H1 (cell line): ENCODE measurements around the gene HMCN2. TPM values are rescaled to one million over a fixed set of nuclear protein-coding genes. Genes with fewer than 3 reads are reported as not detected.

Experiments
- CTCF ChIA-PET: fragments of 300-600 bp; sonication (Branson Sonifier 250); formaldehyde crosslinking; loops from one replicate; lab custom pipeline; 2021; ENCODE audit not compliant: partially characterized antibody; lab: Charles Lee
- POLR2A ChIA-PET: fragments of 300-600 bp; sonication (Branson Sonifier 250); formaldehyde crosslinking; loops from one replicate; lab custom pipeline; 2021; ENCODE audit warnings: inconsistent platforms; ENCODE audit not compliant: partially characterized antibody; lab: Charles Lee
- DNase-seq, 2 experiments: peaks; one replicate each; pipeline versions ENCODE4 v3.0.0 to v3.0.0-alpha.2; 2010 to 2022; ENCODE audit warnings: low spot score in 2 of 2, low read depth in 1 of 2, mixed read lengths in 1 of 2
- FAIRE-seq: peaks from 2 replicates; lab custom pipeline; 2011; peaks lifted over from hg19 to GRCh38; lab: Jason Lieb, UNC
- H2AFZ ChIP-seq: 2 replicates; pipeline ENCODE4 v1.8.1; 2012; ENCODE audit warnings: low read length, inconsistent platforms
- H2AK5ac ChIP-seq: 2 replicates; pipeline ENCODE4 v1.6.1; 2013; ENCODE audit warnings: low read depth, low read length
- H2BK120ac ChIP-seq: replicated peaks from 2 replicates; pipeline ENCODE3; 2013; ENCODE audit warnings: low read depth, low read length, inconsistent platforms
- H2BK12ac ChIP-seq: 2 replicates; pipeline ENCODE4 v1.6.1; 2013; ENCODE audit warnings: low read depth, low read length
- H2BK15ac ChIP-seq: 2 replicates; pipeline ENCODE4 v1.6.1; 2013; ENCODE audit warnings: low read length
- H2BK20ac ChIP-seq: 2 replicates; pipeline ENCODE4 v1.6.1; 2013; ENCODE audit warnings: low read length
- H2BK5ac ChIP-seq: 2 replicates; pipeline ENCODE4 v1.6.1; 2013; ENCODE audit warnings: low read depth, low read length
- H3K14ac ChIP-seq: 2 replicates; pipeline ENCODE4 v1.6.1; 2013; ENCODE audit warnings: inconsistent platforms; ENCODE audit not compliant: insufficient read length
- H3K18ac ChIP-seq: 2 replicates; pipeline ENCODE4 v1.6.1; 2013; ENCODE audit warnings: low read length; ENCODE audit errors: extremely low read depth
- H3K23ac ChIP-seq: 2 replicates; pipeline ENCODE4 v1.6.1; 2013; ENCODE audit warnings: inconsistent platforms; ENCODE audit not compliant: insufficient read length
- H3K23me2 ChIP-seq: 2 replicates; pipeline ENCODE4 v1.6.1; 2013; ENCODE audit warnings: low read depth, low read length
- H3K27ac ChIP-seq: 2 replicates; pipeline ENCODE4 v1.6.1; 2011; ENCODE audit warnings: low read depth, low read length, inconsistent platforms
- H3K27me3 ChIP-seq, 4 experiments: replicated peaks in 1 of 4; 1 replicate in 1 of 4; 2 replicates in 3 of 4; pipeline versions ENCODE4 v1.6.1 to v1.8.1; 2011 to 2013; ENCODE audit warnings: low read length in 3 of 4, mild to moderate bottlenecking in 3 of 4, inconsistent platforms in 2 of 4, mixed read lengths in 2 of 4, moderate library complexity in 1 of 4; ENCODE audit not compliant: control insufficient read depth in 3 of 4, insufficient read depth in 3 of 4; ENCODE audit errors: extremely low read depth in 1 of 4
- H3K36me3 ChIP-seq, 4 experiments: 2 replicates each; pipeline versions ENCODE4 v1.6.1 to v1.8.1; 2011 to 2013; ENCODE audit warnings: mild to moderate bottlenecking in 4 of 4, low read length in 3 of 4, moderate library complexity in 2 of 4, control low read depth in 1 of 4, inconsistent platforms in 1 of 4; ENCODE audit not compliant: insufficient read depth in 4 of 4, control insufficient read depth in 2 of 4
- H3K4ac ChIP-seq: replicated peaks from 2 replicates; pipeline ENCODE3; 2013; ENCODE audit warnings: low read length, low read depth, mixed read lengths, inconsistent platforms; ENCODE audit not compliant: insufficient read length
- H3K4me1 ChIP-seq, 4 experiments: replicated peaks in 1 of 4; 1 replicate in 1 of 4; 2 replicates in 3 of 4; pipeline versions ENCODE4 v1.6.1 to v1.8.1; 2011 to 2013; ENCODE audit warnings: low read length in 3 of 4, inconsistent platforms in 2 of 4, mixed read lengths in 1 of 4; ENCODE audit not compliant: insufficient read depth in 4 of 4, control insufficient read depth in 3 of 4
- H3K4me2 ChIP-seq, 2 experiments: 2 replicates each; pipeline versions ENCODE4 v1.6.1 to v1.8.1; 2011 to 2013; ENCODE audit warnings: low read depth in 2 of 2, low read length in 2 of 2, control low read depth in 1 of 2, inconsistent platforms in 1 of 2, mild to moderate bottlenecking in 1 of 2; ENCODE audit not compliant: insufficient read depth in 1 of 2
- H3K4me3 ChIP-seq, 4 experiments: fragments of 200-600, 300-600 bp in 1 of 4; sonication (generic), shearing (Covaris generic), sonication (Bioruptor Twin) in 1 of 4; 2 replicates each; pipeline versions ENCODE4 v1.5.1 to v1.8.1; 2011 to 2016; ENCODE audit warnings: low read length in 4 of 4, low read depth in 3 of 4, control low read depth in 2 of 4, inconsistent platforms in 2 of 4, mild to moderate bottlenecking in 2 of 4, mixed read lengths in 1 of 4, moderate library complexity in 1 of 4; ENCODE audit not compliant: insufficient read depth in 2 of 4; ENCODE audit errors: extremely low read depth in 1 of 4
- H3K56ac ChIP-seq: replicated peaks from 2 replicates; pipeline ENCODE3; 2013; ENCODE audit warnings: low read depth, mild to moderate bottlenecking, mixed read lengths, low read length, inconsistent platforms; ENCODE audit not compliant: insufficient read length
- H3K79me1 ChIP-seq: 2 replicates; pipeline ENCODE4 v1.6.1; 2013; ENCODE audit warnings: low read depth, low read length, control low read depth
- H3K79me2 ChIP-seq, 2 experiments: 2 replicates each; pipeline versions ENCODE4 v1.6.1 to v1.8.1; 2012 to 2013; ENCODE audit warnings: low read length in 2 of 2, mild to moderate bottlenecking in 2 of 2, inconsistent platforms in 1 of 2; ENCODE audit not compliant: insufficient read depth in 2 of 2, control insufficient read depth in 1 of 2
- H3K9ac ChIP-seq, 4 experiments: replicated peaks in 1 of 4; 1 replicate in 1 of 4; 2 replicates in 3 of 4; pipeline versions ENCODE4 v1.6.1 to v1.8.1; 2011 to 2013; ENCODE audit warnings: low read depth in 3 of 4, low read length in 3 of 4, control low read depth in 2 of 4, mild to moderate bottlenecking in 2 of 4, moderate library complexity in 2 of 4, inconsistent platforms in 1 of 4; ENCODE audit errors: extremely low read depth in 1 of 4
- H3K9me3 ChIP-seq, 2 experiments: 2 replicates each; pipeline versions ENCODE4 v1.6.1 to v1.8.1; 2012 to 2013; ENCODE audit warnings: mild to moderate bottlenecking in 2 of 2, moderate library complexity in 2 of 2, control low read depth in 1 of 2, inconsistent platforms in 1 of 2, low read depth in 1 of 2, low read length in 1 of 2, mixed read lengths in 1 of 2; ENCODE audit not compliant: insufficient read depth in 2 of 2
- H4K20me1 ChIP-seq, 2 experiments: replicated peaks in 1 of 2; 2 replicates each; pipeline versions ENCODE3 to v1.8.1; 2011 to 2013; ENCODE audit warnings: inconsistent platforms in 2 of 2, low read length in 2 of 2, mild to moderate bottlenecking in 1 of 2; ENCODE audit not compliant: insufficient read depth in 2 of 2, control insufficient read depth in 1 of 2
- H4K5ac ChIP-seq: 2 replicates; pipeline ENCODE4 v1.6.1; 2013; ENCODE audit warnings: low read length, low read depth, mixed read lengths, inconsistent platforms; ENCODE audit not compliant: insufficient read length
- H4K8ac ChIP-seq: 2 replicates; pipeline ENCODE4 v1.8.0; 2013; ENCODE audit warnings: mild to moderate bottlenecking, moderate library complexity, low read length, inconsistent platforms; ENCODE audit not compliant: insufficient read depth; ENCODE audit errors: extremely low read depth
- H4K91ac ChIP-seq: replicated peaks from 2 replicates; pipeline ENCODE3; 2013; ENCODE audit warnings: low read length, mixed read lengths, inconsistent platforms; ENCODE audit not compliant: insufficient read length
- CBX8 ChIP-seq: fragments of 300-800, 300-1000 bp; sonication (generic); IDR thresholded peaks from 2 replicates; pipeline ENCODE4 v1.7.1; 2016; ENCODE audit warnings: low read depth, low read length, borderline replicate concordance
- JUND ChIP-seq: IDR thresholded peaks from 2 replicates; pipeline ENCODE4 v1.6.1; 2011; ENCODE audit warnings: mild to moderate bottlenecking, improper control_type of control experiment, low read length
- KDM1A ChIP-seq: fragments of 200-600, 300-600 bp; sonication (generic); IDR thresholded peaks from 2 replicates; pipeline ENCODE4 v1.7.1; 2016; ENCODE audit warnings: mild to moderate bottlenecking, low read length, borderline replicate concordance
- WGBS, 2 experiments: shearing (Covaris generic) in 1 of 2; methylation state at CpG; one replicate each; pipeline versions ENCODE4 v1.1.6 to v1.1.7; 2013 to 2015; ENCODE audit warnings: low lambda C conversion rate in 2 of 2, mixed read lengths in 2 of 2, inconsistent platforms in 1 of 2, low coverage in 1 of 2, missing lambda C conversion rate in 1 of 2; ENCODE audit not compliant: insufficient replicate concordance in 2 of 2, insufficient coverage in 1 of 2, insufficient read length in 1 of 2; ENCODE audit errors: extremely low coverage in 1 of 2, missing lambda C conversion rate in 1 of 2; 5-methylcytosine and 5-hydroxymethylcytosine counted together
- polyA plus RNA-seq, 7 experiments: library from polyadenylated mRNA; depleted of rRNA in 3 of 7; stranded (reverse) in 5 of 7; unstranded in 2 of 7; fragments of >200 nt in 5 of 7; fragments of 200-250 nt in 2 of 7; gene quantifications; 1 replicate in 5 of 7; 2 replicates in 1 of 7; 4 replicates in 1 of 7; pipeline versions ENCODE4 v1.2.1 to v1.2.3, GENCODE V29; 2011 to 2013; ENCODE audit warnings: missing spikeins in 2 of 7, mixed read lengths in 2 of 7
- total RNA-seq: library from RNA; stranded (reverse); fragmentation: NEBNext Ultra II Directional; extraction: Animal tissue kit (Norgen Biotek cat#: 25700); gene quantifications from 2 replicates; pipeline ENCODE4 v1.2.1, GENCODE V29; 2021

HMCN2 gene
- total and polyA plus RNA-seq, 2 of the 8 experiments (the other 6 are each of a cell fraction or from before 2014, with no cell fraction given) = 5.0 to 9.1 TPM

DNA sequence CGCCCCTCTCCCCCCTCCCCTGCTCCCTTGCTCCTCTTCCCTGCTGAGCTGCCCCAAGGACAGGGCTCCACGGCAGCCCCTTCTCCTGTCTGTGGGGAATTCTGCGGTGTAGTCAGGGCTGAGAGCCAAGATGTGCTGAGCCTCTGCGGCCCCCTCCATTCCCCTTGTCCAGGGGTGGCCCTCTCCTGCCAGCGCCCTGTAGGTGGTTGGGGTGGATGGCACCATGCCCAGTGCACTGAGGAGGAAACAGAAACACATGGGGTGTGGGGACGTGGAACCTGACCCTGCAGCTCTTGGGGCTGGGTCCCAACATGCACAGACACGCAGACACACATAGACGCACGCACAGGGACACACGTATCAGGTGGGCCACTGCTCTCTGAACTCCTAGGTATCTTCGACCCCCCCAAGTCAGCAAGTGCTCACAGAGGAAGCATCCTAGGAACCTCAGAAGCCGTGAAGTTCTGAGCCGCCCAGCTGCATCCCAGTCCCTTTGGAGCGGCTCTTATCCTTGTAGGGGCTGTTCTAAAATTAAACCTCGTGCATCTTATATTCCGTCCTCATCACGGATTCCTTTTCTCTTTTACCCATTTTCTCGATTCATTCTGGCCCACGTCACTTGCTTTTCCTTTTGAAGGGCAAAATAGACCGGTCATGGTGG lies 64.8 kb downstream of the HMCN2 start:
- Histone ChIP-seq H3K18ac (no peak overlapping the region; the same call in 1 of the 2 replicates), H3K4me1 (no peaks in the 10 kb centered on the region; a peak in 1 of 7 replicates), H3K9me3 (no peaks in the 10 kb centered on the region), H2BK20ac (no peak overlapping the region), H3K79me1 (no peaks in the 10 kb centered on the region), H3K56ac (no peak overlapping the region), H2BK120ac (no peak overlapping the region), H2AFZ (no peak overlapping the region), H3K4me3 (no peak overlapping the region), H3K27ac (no peak overlapping the region), H3K14ac (no peak overlapping the region), H4K20me1 (no peaks in the 10 kb centered on the region), H2BK12ac (no peak overlapping the region), H3K27me3 (no peaks in the 10 kb centered on the region), H4K8ac (no peak overlapping the region; the same call in 1 of the 2 replicates), H4K91ac (no peak overlapping the region), H3K79me2 (no peaks in the 10 kb centered on the region), H2AK5ac (no peak overlapping the region), H3K36me3 (no peaks in the 10 kb centered on the region), H3K4ac (no peak overlapping the region), H3K23me2 (no peaks in the 10 kb centered on the region; the same call in 1 of the 2 replicates), H3K23ac (no peak overlapping the region), H3K9ac (no peak overlapping the region), H4K5ac (no peak overlapping the region), H3K4me2 (no peak overlapping the region), H2BK5ac (0 out of 2 replicates have a peak overlapping the region, but pooled peaks have one; percentile 30), H2BK15ac (peak overlapping the region; percentile 98; the same call in 1 of the 2 replicates)
- DNase-seq = no peak
- POLR2A ChIA-PET = interaction anchor here (0.6 to 1.0 kb wide), 3 partner anchors 17 to 137 kb away, joined by 3 read pairs; no protein-coding TSS in a partner anchor
- CTCF ChIA-PET = interaction anchor here (0.9 to 1.3 kb wide), 3 partner anchors 9 to 63 kb away, joined by 3 to 4 read pairs (median 3); no protein-coding TSS in a partner anchor
- FAIRE-seq = no peak
- WGBS, 2 experiments = 86% methylated on average over 19 of the region's 20 CpGs; no CpG with 5 or more reads in 1 of the 2 experiments
- TF ChIP-seq KDM1A (no peak), CBX8 (no peak), JUND (no peak)
